GM12892 (cell line): Measurements from ENCODE around the gene BAAT.

ENCODE experiments used
- DNase-seq: peaks from one replicate; pipeline ENCODE4 v3.0.0; 2011; ENCODE audit not compliant: insufficient read length
- FAIRE-seq: peaks from 2 replicates; lab custom pipeline; 2011; peaks lifted over from hg19 to GRCh38; lab: Jason Lieb, UNC
- POLR2A ChIP-seq: IDR thresholded peaks from 2 replicates; pipeline ENCODE4 v1.6.1; 2011; ENCODE audit warnings: low read depth, low read length, control low read depth
- POLR2AphosphoS5 ChIP-seq: IDR thresholded peaks from 2 replicates; pipeline ENCODE4 v1.6.1; 2011; ENCODE audit warnings: low read depth, low read length, control low read depth
- TAF1 ChIP-seq: IDR thresholded peaks from 2 replicates; pipeline ENCODE4 v1.6.1; 2011; ENCODE audit warnings: low read depth, mild to moderate bottlenecking, control low read depth, low read length, borderline replicate concordance

The BAAT gene

DNA sequence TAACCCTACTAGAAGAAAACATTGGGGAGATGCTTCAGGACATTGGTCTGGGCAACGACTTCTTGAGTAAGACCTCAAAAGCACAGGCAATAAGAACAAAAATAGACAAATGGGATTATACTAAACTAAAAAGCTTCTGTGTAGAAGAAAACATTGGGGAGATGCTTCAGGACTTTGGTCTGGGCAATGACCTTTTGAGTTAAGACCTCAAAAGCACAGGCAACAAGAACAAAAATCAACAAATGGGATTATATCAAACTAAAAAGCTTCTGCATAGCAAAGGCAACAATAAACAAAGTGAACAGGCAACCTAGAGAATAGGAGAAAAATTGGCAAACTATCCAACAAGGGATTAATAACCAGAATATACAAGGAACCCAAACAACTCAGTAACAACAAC is 9.9 kb upstream of the BAAT start:
- no peak for TF ChIP-seq POLR2A
- TF ChIP-seq TAF1, result no peak
- TF ChIP-seq POLR2AphosphoS5, result no peak
- FAIRE-seq (no peak), DNase-seq (no peak)

DNA sequence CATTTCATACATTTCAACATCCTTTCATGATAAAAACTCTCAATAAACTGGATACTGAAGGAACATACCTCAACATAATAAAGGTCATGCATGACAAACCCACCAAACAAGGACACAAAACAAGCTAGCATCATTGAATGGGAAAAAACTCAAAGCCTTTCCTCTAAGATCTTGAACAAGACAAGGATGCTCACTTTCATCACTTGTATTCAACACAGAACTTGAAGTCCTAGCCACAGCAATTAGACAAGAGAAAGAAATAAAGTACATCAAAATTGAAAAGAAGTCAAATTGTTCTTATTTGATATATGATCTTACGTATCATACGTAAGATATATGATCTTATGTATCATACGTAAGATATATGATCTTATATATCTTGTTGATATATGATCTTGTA is 8.3 kb upstream of the BAAT start:
- FAIRE-seq (no peak), DNase-seq (no peak)
- TF ChIP-seq POLR2A (no peak), POLR2AphosphoS5 (no peak), TAF1 (no peak)

DNA sequence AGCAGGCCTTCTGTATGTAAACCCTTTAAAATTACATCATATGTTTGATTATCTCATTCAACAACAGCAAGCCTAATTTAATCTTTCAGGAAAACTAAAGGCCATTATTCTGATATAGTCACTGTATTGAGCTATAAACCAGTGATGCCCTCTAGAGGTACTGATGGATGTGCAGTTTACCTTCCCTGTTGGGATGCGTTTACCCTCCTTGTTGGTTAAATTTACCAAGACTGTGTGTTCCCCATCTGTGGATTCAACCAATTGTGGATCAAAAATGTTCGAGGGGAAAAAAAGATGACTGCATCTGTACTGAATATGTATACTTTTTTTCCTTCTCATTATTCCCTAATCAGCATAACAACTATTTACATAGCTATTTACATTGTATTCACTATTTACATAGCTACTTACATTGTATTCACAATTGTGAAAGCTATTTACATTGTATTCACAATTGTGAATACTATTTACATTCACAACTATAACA is 3.7 kb upstream of the BAAT start:
- TF ChIP-seq POLR2A (no peak), POLR2AphosphoS5 (no peak), TAF1 (no peak)
- no peak for DNase-seq
- FAIRE-seq, result no peak

DNA sequence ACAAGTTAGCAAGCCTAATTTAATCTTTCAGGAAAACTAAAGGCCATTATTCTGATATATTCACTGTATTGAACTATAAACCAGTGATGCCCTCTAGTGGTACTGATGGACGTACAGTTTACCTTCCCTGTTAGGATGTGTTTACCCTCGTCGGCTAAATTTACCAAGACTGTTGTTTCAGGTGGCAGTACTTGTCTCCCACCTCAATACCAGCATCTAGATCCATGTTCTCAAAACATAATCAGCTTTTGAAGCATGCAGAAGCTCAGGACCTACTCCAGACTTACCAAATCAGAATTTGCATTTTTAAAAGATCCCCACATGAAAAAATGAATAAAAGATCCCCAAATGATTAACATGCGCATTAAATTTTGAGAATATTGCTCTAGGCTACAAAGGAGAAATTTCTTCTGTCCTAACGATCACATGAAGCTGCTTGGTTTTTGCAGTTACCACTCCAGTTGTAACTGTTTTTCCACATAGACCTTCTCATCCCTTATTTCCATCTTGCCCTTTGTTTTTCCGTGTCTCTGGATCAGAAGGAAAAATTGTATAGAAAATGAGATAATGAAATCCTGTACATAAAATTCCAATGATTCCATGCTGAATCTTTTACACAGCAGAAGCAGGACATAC is 3.2 kb upstream of the BAAT start:
- no peak for FAIRE-seq
- DNase-seq, result no peak
- TF ChIP-seq POLR2AphosphoS5 (no peak), POLR2A (no peak), TAF1 (no peak)

DNA sequence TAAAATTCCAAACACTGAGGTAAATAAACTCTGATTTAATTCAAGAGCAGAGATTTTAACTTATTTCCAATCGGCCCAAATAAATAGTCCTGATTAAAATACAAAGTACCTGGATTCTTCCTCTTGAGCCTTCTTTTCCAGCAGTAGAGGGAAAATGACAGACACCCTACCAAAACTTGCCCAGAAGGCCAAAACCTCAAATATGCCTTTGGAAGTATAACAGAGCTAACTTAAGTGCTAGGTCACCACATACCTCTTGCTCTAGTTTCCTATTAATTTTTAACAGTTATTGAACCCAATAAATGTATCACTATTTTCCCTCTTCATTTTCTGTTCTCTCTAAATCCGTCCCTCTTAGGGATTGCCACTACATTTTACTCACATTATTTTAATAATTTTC is 1.4 kb downstream of the BAAT start:
- DNase-seq (no peak), FAIRE-seq (no peak)
- TF ChIP-seq TAF1 (no peak), POLR2AphosphoS5 (no peak), POLR2A (no peak)

DNA sequence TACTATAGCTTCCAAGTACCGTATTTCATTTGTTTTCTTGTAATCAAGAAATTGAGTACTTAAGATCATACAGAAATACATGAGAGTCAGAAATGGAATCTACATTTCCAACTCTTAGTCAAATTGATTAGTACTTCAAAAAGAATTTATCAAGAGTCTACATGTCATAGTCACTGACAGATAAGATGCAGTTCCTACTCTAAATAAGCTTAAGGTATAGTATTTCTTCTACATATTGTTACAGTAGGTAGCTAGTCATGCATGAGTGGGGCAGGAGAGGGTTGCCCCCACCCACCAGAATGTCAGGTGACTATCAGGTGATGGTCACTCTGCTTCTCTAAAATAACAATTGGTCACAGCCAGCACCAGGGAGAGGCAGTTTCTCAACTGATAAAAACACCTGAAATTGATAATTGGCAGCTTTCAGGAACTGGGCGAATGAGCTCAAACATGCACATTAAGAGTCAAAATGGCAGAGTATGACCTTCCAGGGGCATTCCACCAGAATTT is 2.9 kb downstream of the BAAT start:
- DNase-seq (no peak), FAIRE-seq (no peak)
- TF ChIP-seq POLR2AphosphoS5 (no peak), TAF1 (no peak), POLR2A (no peak)

DNA sequence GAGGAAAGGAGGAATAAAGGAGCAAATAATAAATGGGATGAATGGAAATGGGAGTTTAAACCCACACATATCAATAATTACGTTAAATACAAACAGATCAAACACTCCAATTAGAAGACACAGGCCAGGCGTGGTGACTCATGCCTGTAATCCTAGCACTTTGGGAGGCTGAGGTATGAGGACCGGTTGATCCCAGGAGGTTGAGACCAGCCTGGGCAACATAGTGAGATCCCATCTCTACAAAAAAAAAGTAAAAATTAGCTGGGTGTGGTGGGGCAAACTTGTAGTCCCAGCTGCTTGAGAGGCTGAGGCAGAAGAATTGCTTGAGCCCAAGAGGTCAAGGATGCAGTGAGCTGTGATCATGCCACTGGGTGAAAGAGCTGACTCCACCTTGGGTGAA is 3.7 kb downstream of the BAAT start:
- TF ChIP-seq TAF1 (no peak), POLR2AphosphoS5 (no peak), POLR2A (no peak)
- FAIRE-seq, result no peak
- no peak for DNase-seq

DNA sequence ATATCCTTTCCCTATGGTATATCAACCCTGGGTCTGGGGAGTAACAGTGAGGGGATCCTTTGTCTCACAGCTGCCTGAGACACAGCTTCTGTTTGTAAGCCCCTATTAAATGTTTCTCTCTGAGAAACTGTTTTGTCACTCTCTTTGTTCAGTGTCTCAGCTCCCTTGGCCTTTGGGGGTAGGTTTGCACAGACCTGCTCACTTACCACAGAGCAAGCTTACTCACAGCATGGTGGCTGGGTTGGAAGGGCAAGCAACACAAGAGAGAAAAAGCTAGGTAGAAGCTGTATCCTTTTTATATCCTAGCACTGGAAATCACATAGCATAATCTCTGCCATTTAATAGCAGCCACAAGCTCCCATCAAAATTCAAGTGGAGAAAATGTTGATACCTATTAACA is 4.5 kb downstream of the BAAT start:
- TF ChIP-seq TAF1 (no peak), POLR2A (no peak), POLR2AphosphoS5 (no peak)
- FAIRE-seq, result no peak
- no peak for DNase-seq

DNA sequence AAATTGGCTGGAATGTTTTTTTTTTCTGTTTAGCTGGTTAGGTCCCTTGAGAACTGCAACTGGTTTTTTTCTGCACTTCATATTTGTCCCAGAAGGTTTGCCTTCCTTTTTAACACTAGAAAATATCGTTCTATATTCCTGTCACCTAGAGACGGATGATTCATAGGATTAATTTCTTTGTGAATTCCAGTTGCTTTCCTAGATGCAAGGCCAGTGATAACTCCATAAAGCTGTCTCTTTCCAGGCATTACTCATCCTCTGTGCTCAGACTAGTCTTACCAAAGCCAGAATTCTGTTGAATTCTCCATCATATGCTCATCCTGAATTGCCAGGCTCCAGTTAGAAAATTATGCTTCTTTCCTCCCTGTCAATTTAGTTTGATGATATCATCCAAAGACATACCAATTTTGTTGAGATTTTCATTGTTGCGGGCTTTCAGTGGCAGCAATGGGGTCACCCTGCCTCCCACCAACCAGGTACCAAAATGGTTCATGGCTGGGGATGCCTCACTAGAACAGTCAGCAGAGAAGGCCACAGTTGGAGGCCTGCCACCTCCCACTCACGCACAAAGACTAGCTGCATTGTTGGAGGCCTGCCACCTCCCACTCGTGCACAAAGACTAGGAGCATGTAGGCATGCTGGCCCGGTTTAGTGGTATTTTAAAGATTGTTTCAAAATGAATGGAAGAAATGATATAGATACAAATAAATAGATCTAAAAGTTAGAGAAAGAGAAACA is 8.5 kb downstream of the BAAT start:
- FAIRE-seq (no peak), DNase-seq (no peak)

DNA sequence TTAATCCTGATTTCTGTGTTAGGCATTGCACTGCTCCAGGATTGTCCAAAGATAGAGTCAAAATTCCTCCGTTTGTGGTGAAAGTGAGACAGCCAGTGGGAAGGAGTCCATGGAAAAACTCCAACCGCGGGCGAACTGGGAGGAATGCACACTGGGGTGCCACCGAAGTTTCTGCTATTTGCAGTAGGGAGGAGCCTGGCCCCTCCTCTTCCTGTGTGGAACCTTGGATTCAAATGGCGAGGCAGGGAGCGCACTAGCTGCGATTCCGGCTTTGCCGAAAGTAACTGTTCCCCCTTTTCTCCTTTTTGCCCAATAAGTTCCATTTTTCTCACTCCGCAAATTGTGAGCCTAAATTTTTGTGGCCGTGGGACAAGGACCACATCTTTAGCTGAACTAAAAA is 9.3 kb downstream of the BAAT start:
- FAIRE-seq (no peak), DNase-seq (no peak)
- TF ChIP-seq TAF1 (no peak), POLR2A (no peak), POLR2AphosphoS5 (no peak)

More for the DNA sequence above, 8.5 kb downstream of the BAAT start:
- TF ChIP-seq TAF1 (no peak), POLR2A (no peak), POLR2AphosphoS5 (no peak)

DNA sequence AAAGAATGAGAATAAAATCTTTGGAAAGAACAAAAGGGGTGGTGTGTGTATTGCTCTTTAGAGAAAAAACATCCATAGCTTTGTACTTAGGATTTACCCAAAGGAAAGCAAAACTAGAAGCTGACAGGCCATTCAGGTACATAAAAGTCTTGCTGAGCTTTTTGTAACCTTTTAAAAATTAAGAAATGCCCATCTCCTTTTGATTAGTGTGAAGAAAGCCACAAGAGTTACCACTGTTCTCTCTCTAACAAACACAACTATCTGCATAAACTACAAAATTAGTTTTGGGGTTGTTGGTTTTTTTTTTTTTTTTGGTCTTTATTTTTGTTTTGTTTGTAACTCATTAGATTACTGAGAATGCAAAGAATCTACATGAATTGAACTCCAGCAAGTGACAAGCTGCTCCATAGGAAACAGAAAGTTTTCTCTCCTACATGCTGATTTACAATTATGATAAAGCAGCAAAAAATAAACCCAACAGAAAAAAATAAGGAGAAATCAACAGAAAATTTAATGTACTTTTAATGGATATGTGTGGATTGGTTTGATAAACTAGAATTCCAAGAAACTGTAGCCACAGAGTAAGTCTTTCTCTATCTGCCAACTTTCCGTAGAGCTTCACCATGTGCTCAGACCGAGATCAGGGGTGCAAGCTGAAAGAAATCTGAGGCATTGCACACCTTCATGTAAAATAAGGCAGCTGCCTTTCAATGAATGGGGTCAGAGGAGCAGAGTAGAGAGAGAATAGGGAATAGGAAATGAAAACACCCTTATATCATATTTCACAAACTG is 12.3 kb downstream of the BAAT start:
- no peak for DNase-seq
- TF ChIP-seq POLR2AphosphoS5 (no peak), POLR2A (no peak)
- no peak for FAIRE-seq

DNA sequence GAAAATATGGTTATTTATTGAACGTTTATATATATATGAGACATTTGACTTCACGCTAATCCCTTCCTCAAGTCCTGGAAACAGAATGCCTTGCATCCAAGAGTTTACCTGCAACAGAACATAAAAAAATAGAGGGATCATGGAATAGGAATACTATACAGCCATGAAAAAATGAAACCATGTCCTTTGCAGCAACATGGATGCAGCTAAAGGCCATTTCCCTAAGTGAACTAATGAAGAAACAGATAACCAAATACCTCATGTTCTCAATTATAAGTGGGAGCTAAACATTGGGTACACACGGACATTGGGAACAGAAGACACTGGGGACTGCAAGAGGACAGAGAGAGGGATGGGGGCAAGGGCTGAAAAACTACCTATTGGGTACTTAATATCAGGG is 13.0 kb downstream of the BAAT start:
- DNase-seq (no peak), FAIRE-seq (no peak)
- TF ChIP-seq TAF1 (no peak), POLR2A (no peak), POLR2AphosphoS5 (no peak)
